HCT116 (cell line): ENCODE results near the gene PIAS2.

Source experiments
- CEBPB ChIP-seq: IDR thresholded peaks from 2 replicates; pipeline ENCODE4 v1.6.1; 2012; ENCODE audit warnings: low read depth
- EZH2 ChIP-seq: fragments of 200-600 bp; sonication (generic); IDR thresholded peaks from 2 replicates; pipeline ENCODE4 v1.6.1; 2017; ENCODE audit warnings: antibody characterized with exemption, mixed run types
- POLR2A ChIP-seq: IDR thresholded peaks from 2 replicates; pipeline ENCODE4 v1.7.0; 2011; ENCODE audit warnings: borderline replicate concordance; ENCODE audit not compliant: insufficient read depth, insufficient read length; ENCODE audit errors: extremely low read depth
- RAD21 ChIP-seq: IDR thresholded peaks from 2 replicates; pipeline ENCODE4 v1.6.1; 2012; ENCODE audit warnings: low read depth, mild to moderate bottlenecking
- TF ChIP-seq, protein P1 (sequence below), 3 experiments: fragments of 200-600 bp in 1 of 3; sonication (generic) in 1 of 3; IDR thresholded peaks in 2 of 3; conservative IDR thresholded peaks in 1 of 3; 2 replicates each; pipeline ENCODE4 v1.5.1; 2012 to 2017; ENCODE audit warnings: low read depth in 2 of 3, low read length in 2 of 3, antibody characterized with exemption in 1 of 3, borderline replicate concordance in 1 of 3, control low read depth in 1 of 3, mild to moderate bottlenecking in 1 of 3, mixed read lengths in 1 of 3, mixed run types in 1 of 3, moderate library complexity in 1 of 3; ENCODE audit not compliant: insufficient read depth in 1 of 3

DNA sequence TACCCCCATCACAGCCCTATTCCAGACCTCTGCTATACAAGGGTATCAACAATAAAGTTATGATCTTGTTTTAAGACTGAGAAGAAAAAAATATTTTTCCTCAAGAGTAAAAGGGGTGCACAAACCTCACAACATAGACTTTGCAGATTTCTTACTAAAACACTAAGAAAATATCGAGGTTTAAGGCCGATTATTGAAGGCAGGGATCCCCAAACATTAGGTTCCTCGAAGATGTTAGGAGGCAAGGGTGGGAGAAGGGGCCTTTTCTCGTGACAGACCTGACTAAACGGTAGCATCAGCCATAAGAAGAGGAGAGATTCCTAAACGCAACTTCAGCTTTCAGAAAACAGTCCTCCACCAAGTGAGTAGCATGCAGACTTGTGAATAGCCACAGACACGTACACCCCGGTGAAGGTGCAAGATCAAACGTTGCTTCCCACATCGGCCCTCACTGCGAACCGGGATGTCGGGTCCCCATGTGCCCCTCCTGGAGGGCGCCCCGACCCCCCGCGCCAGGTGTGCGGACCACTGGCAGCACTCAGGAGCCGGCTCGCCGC lies 678 bp downstream of the PIAS2 start:
- TF ChIP-seq EZH2 = no peak
- TF ChIP-seq RAD21 = no peak
- TF ChIP-seq, protein P1, sequence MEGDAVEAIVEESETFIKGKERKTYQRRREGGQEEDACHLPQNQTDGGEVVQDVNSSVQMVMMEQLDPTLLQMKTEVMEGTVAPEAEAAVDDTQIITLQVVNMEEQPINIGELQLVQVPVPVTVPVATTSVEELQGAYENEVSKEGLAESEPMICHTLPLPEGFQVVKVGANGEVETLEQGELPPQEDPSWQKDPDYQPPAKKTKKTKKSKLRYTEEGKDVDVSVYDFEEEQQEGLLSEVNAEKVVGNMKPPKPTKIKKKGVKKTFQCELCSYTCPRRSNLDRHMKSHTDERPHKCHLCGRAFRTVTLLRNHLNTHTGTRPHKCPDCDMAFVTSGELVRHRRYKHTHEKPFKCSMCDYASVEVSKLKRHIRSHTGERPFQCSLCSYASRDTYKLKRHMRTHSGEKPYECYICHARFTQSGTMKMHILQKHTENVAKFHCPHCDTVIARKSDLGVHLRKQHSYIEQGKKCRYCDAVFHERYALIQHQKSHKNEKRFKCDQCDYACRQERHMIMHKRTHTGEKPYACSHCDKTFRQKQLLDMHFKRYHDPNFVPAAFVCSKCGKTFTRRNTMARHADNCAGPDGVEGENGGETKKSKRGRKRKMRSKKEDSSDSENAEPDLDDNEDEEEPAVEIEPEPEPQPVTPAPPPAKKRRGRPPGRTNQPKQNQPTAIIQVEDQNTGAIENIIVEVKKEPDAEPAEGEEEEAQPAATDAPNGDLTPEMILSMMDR (IDR thresholded peaks at IDR 0.05 in 2 of 3, conservative IDR thresholded peaks at IDR 0.05 in 1 of 3; ENCODE audit: borderline replicate concordance in 1 of 3, insufficient read depth in 1 of 3, low read depth in 2 of 3, low read length in 2 of 3) = no peak
- TF ChIP-seq CEBPB = no peak
- no peak for TF ChIP-seq POLR2A
